Measurements from ENCODE around the gene MORC4. TPM values are rescaled to one million over a fixed set of nuclear protein-coding genes. Genes with fewer than 3 reads are reported as not detected.

The MORC4 gene
- total RNA-seq, 1 donor from 2014 or later: 23.7 TPM

DNA sequence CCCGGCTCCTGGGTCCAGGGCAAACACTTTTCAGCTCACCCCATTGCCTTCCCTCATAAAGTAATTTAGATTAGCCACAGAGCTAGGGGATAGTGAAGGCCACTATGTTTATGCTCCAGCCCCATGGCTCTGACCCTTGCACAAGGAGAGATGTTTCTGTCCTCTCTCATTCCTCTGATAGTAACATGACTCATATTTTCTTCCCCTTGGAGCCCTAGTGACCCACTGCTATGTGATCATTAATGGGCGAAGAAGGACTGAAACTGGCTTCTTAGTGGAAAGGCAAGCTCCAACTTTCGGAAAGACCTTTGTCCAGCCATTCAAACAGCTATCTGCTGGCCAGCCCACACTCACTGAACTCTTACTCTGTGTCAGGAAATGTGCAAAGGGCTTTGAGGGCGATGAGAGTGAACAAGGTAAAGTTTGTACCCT, 67.5 kb downstream of the MORC4 start:
- DNase-seq (ENCODE audit: low read depth) (no peak), FAIRE-seq (no peak)
- Histone ChIP-seq H3K27me3 (ENCODE audit: control insufficient read depth, insufficient read depth, low read length) (no peaks in the 10 kb centered on the region), H3K4me3 (ENCODE audit: low read depth, low read length) (no peak overlapping the region), H3K36me3 (ENCODE audit: control insufficient read depth, insufficient read depth, low read length) (no peaks in the 10 kb centered on the region)
- TF ChIP-seq, protein P1, sequence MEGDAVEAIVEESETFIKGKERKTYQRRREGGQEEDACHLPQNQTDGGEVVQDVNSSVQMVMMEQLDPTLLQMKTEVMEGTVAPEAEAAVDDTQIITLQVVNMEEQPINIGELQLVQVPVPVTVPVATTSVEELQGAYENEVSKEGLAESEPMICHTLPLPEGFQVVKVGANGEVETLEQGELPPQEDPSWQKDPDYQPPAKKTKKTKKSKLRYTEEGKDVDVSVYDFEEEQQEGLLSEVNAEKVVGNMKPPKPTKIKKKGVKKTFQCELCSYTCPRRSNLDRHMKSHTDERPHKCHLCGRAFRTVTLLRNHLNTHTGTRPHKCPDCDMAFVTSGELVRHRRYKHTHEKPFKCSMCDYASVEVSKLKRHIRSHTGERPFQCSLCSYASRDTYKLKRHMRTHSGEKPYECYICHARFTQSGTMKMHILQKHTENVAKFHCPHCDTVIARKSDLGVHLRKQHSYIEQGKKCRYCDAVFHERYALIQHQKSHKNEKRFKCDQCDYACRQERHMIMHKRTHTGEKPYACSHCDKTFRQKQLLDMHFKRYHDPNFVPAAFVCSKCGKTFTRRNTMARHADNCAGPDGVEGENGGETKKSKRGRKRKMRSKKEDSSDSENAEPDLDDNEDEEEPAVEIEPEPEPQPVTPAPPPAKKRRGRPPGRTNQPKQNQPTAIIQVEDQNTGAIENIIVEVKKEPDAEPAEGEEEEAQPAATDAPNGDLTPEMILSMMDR (IDR thresholded peaks at IDR 0.05; ENCODE audit: insufficient read depth, low read length, severe bottlenecking): no peak

DNA sequence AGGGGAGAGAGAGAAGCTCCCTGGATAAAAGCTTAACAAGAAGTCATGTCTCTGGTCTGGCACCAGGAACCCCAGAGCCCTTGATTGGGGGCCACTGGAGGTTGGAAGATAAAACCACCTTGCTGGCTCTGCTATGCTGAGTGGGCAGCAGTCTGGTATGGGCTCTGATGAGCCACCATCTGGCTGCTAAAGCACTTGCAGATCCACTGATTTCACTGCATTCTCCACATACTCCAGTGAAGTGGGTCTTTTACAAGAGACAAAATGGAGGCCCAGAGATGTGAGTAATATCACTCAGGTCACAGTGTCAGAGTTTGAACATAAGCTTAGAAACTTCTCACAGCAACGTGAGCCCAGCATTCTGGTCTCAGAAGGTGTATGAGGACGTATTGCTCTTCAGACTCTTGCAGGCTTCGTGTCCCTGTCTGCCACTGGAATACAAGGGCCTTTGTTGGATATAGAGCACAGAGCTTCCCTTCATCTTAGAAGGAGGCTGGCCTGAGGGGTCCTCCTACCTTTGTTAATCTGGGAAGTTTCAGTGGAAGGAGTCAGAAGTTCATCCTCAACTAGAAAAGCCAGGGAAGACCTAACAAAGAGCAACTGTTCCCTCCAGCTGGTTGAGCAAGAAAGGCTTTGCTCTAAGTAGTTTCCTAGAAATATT, 68.1 kb downstream of the MORC4 start:
- H3K4me3 ChIP-seq (ENCODE audit: low read depth, low read length): no peak overlapping the region
- no peaks in the 10 kb centered on the region for H3K36me3 ChIP-seq (ENCODE audit: control insufficient read depth, insufficient read depth, low read length)
- no peaks in the 10 kb centered on the region for H3K27me3 ChIP-seq (ENCODE audit: control insufficient read depth, insufficient read depth, low read length)
- TF ChIP-seq, protein P1 (IDR thresholded peaks at IDR 0.05; ENCODE audit: insufficient read depth, low read length, severe bottlenecking): no peak
- no peak for FAIRE-seq
- DNase-seq (ENCODE audit: low read depth): no peak

DNA sequence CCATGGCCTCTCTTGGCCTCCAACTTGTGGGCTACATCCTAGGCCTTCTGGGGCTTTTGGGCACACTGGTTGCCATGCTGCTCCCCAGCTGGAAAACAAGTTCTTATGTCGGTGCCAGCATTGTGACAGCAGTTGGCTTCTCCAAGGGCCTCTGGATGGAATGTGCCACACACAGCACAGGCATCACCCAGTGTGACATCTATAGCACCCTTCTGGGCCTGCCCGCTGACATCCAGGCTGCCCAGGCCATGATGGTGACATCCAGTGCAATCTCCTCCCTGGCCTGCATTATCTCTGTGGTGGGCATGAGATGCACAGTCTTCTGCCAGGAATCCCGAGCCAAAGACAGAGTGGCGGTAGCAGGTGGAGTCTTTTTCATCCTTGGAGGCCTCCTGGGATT, 71.8 kb downstream of the MORC4 start:
- TF ChIP-seq, protein P1 (IDR thresholded peaks at IDR 0.05; ENCODE audit: insufficient read depth, low read length, severe bottlenecking): no peak
- Histone ChIP-seq H3K4me3 (ENCODE audit: low read depth, low read length) (no peak overlapping the region), H3K27me3 (ENCODE audit: control insufficient read depth, insufficient read depth, low read length) (no peaks in the 10 kb centered on the region), H3K36me3 (ENCODE audit: control insufficient read depth, insufficient read depth, low read length) (no peaks in the 10 kb centered on the region)
- FAIRE-seq (no peak), DNase-seq (ENCODE audit: low read depth) (no peak)

DNA sequence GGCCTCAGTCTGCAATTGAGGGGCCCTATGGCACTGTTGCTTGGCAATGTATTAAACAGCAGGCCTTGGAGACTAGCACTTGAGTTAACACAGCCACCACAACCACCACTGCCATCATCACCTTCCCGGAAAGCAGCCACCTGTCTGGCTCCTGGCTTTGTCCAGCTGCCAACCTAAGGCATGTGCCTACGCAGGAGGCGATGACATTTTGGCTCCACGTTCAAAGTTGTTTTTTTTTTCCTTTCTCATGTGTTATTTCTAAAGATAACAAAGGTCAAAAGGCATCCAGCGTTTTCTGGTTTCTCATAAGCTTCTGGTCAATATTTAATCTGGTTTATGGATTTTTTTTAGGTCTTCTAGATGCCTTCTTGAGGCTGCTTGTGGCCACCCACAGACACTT, 72.3 kb downstream of the MORC4 start:
- no peak overlapping the region for H3K4me3 ChIP-seq (ENCODE audit: low read depth, low read length)
- DNase-seq (ENCODE audit: low read depth) (no peak), FAIRE-seq (no peak)
- H3K36me3 ChIP-seq (ENCODE audit: control insufficient read depth, insufficient read depth, low read length): no peaks in the 10 kb centered on the region
- H3K27me3 ChIP-seq (ENCODE audit: control insufficient read depth, insufficient read depth, low read length): no peaks in the 10 kb centered on the region
- TF ChIP-seq, protein P1 (IDR thresholded peaks at IDR 0.05; ENCODE audit: insufficient read depth, low read length, severe bottlenecking): no peak

DNA sequence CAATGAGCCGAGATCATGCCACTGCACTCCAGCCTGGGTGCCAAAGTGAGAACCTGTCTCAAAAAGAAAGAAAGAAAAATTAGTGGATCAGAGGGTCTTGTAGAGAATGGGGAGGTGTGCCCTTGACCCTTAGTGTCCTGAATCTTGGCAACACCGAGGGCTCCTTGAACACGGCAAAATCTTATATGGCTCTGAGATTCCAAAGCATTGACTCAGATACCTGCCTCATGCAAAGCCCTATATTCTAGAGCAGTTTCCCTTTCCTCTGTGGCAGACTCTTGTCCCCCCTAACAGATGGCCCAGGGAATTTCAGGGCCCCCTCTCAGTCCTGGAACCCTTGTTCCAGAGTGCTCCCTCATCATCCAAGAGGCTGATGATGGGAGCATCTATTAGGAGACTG, 73.0 kb downstream of the MORC4 start:
- H3K27me3 ChIP-seq (ENCODE audit: control insufficient read depth, insufficient read depth, low read length): no peaks in the 10 kb centered on the region
- TF ChIP-seq, protein P1 (IDR thresholded peaks at IDR 0.05; ENCODE audit: insufficient read depth, low read length, severe bottlenecking): no peak
- H3K4me3 ChIP-seq (ENCODE audit: low read depth, low read length): no peak overlapping the region
- no peaks in the 10 kb centered on the region for H3K36me3 ChIP-seq (ENCODE audit: control insufficient read depth, insufficient read depth, low read length)
- FAIRE-seq: no peak
- DNase-seq (ENCODE audit: low read depth): peak; percentile 5

DNA sequence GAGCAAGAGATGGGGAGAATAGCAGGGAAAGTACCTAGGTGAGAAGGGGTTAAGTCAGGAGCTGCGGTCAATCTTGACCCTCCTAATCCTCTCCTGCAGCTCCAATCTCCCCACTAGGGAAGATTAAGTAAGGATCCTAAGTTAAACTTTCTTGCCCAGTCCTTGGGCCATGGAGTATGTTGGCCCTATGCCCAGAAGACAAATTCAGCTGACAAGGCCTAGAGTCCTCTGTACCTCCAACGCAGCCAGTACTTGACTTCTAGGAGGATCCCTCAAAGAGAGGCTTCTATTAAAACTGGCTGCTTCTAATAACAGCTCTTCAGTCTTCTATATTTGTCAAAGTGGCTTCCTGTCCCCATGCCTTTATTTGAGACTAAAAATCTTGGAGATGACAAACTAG, 78.4 kb downstream of the MORC4 start:
- Histone ChIP-seq H3K36me3 (ENCODE audit: control insufficient read depth, insufficient read depth, low read length) (no peaks in the 10 kb centered on the region), H3K27me3 (ENCODE audit: control insufficient read depth, insufficient read depth, low read length) (no peaks in the 10 kb centered on the region), H3K4me3 (ENCODE audit: low read depth, low read length) (no peak overlapping the region)
- no peak for DNase-seq (ENCODE audit: low read depth)
- FAIRE-seq: no peak
- TF ChIP-seq, protein P1 (IDR thresholded peaks at IDR 0.05; ENCODE audit: insufficient read depth, low read length, severe bottlenecking): no peak
